ENCODE data around the gene PXT1. TPM values are rescaled to one million over a fixed set of nuclear protein-coding genes. Genes with fewer than 3 reads are reported as not detected.

PXT1 gene, protein sequence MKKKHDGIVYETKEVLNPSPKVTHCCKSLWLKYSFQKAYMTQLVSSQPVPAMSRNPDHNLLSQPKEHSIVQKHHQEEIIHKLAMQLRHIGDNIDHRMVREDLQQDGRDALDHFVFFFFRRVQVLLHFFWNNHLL
- not detected in 2 replicates for total RNA-seq

GRCh38 chr6:36442671-36443470 lies at the start of gene PXT1, which contains the start of gene KCTD20:
TSS of gene PXT1 (minus strand) at chr6:36442854. CDS start at chr6:36426082, 16,772 bp downstream.
TSS of gene KCTD20 (plus strand) at chr6:36443000. CDS start at chr6:36470098, 27,098 bp downstream.

GRCh38 chr6:36387440-36388303 lies 55.0 kb downstream of the PXT1 start, which contains the start of gene ETV7:
TSS of gene ETV7 (minus strand) at chr6:36387669. CDS start at chr6:36387541, 128 bp downstream.

Other genes with a start within 250 kb of the PXT1 start
- 13.4 and 23.5 TPM in 2 replicates for gene BRPF3, start 246.1 kb downstream of the PXT1 start, total RNA-seq
- gene PNPLA1, start 172.8 kb downstream of the PXT1 start, total RNA-seq, result 0.05 TPM in 1 of 2 replicates, not detected in the other
- not detected in 2 replicates for gene BNIP5, start 106.0 kb downstream of the PXT1 start, total RNA-seq
- 0.28 TPM in 1 of 2 replicates, not detected in the other for gene ETV7, start 55.2 kb downstream of the PXT1 start, total RNA-seq
- gene KCTD20, start 146 bp upstream of the PXT1 start, total RNA-seq, result 63.5 and 114 TPM in 2 replicates
- 19.6 and 26.4 TPM in 2 replicates for gene STK38, start 104.6 kb upstream of the PXT1 start, total RNA-seq
- gene SRSF3, start 151.5 kb upstream of the PXT1 start, total RNA-seq, result 119 and 356 TPM in 2 replicates
- gene CDKN1A, start 235.9 kb upstream of the PXT1 start, total RNA-seq, result 567 and 603 TPM in 2 replicates

Data from smooth muscle cell of the umbilical artery (primary cell).